Panc1 (cell line): ENCODE results near the gene PRXL2A.

Source experiments
- CTCF ChIP-seq: fragments of 450-650 bp; IDR thresholded peaks from 2 replicates; pipeline ENCODE4 v1.5.1; 2017; ENCODE audit warnings: mild to moderate bottlenecking
- POLR2AphosphoS5 ChIP-seq: IDR thresholded peaks from 2 replicates; pipeline ENCODE4 v1.6.1; 2012; ENCODE audit warnings: mild to moderate bottlenecking, low read depth, low read length, moderate library complexity
- REST ChIP-seq, 2 experiments: IDR thresholded peaks; 2 replicates each; pipeline ENCODE4 v1.6.1; 2011 to 2012; ENCODE audit warnings: low read depth in 2 of 2, control low read depth in 1 of 2, low read length in 1 of 2, mild to moderate bottlenecking in 1 of 2, moderate library complexity in 1 of 2; ENCODE audit not compliant: insufficient read depth in 1 of 2

- TF ChIP-seq CTCF (no peak), REST (IDR thresholded peaks at IDR 0.05; ENCODE audit: insufficient read depth in 1 of 2, low read depth in 2 of 2, low read length in 1 of 2) (no peak), POLR2AphosphoS5 (no peak)
Measured at GRCh38 chr10:80390740-80391139, 17.6 kb upstream of the PRXL2A start.
